Measurements from ENCODE around the gene SLAIN2. TPM values are rescaled to one million over a fixed set of nuclear protein-coding genes. Genes with fewer than 3 reads are reported as not detected.

SLAIN2 gene
- total and polyA plus RNA-seq, 12 donors: 7.5 to 181 (median 46.6) TPM

DNA sequence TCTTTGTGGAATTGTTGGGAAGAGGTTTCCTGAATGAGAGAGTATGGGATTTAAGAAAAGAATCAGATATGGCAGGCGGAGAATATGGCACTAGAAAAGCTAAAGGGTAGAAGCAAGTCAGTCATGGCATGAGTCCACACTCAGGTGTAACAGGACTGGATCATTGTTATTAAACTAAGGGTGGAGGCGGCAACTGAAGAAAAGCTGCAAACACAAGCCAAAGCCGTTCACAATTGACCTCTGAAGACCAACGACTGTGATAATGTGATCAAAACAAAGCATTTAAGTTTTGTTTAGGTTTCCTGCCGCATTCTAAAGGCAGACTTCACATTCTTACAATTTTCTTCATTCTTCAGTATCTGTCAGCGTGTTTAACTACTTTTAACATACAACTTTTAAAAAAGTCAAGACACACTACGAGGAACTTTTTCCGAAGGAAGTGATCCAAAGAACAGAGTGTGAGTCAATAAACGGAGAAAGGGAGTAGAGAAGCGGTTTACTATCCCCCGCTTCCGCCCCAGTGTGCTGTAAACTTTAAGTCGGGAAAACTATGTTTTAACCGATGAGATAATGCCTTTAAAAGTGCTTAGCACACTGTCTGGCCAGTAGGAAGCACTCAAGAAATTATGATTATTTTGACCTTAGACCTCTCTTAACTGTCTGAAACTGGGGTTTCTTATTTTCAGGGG is 909 bp upstream of the SLAIN2 start:
- H3K36me3 ChIP-seq (replicated peaks in 1 of 2): no peaks in the 10 kb centered on the region
- 8 to 9% (median 9%) methylated on average over 14 of the region's 14 CpGs for WGBS, 4 donors
- no peaks in the 10 kb centered on the region for H3K9me3 ChIP-seq (replicated peaks in 1 of 3)
- DNase-seq: peak in 4 of 7 donors; percentile 16 to 34 (median 28)
- peak overlapping the region; percentile 13 to 86 (median 80) for H3K4me3 ChIP-seq
- TF ChIP-seq, protein P1, sequence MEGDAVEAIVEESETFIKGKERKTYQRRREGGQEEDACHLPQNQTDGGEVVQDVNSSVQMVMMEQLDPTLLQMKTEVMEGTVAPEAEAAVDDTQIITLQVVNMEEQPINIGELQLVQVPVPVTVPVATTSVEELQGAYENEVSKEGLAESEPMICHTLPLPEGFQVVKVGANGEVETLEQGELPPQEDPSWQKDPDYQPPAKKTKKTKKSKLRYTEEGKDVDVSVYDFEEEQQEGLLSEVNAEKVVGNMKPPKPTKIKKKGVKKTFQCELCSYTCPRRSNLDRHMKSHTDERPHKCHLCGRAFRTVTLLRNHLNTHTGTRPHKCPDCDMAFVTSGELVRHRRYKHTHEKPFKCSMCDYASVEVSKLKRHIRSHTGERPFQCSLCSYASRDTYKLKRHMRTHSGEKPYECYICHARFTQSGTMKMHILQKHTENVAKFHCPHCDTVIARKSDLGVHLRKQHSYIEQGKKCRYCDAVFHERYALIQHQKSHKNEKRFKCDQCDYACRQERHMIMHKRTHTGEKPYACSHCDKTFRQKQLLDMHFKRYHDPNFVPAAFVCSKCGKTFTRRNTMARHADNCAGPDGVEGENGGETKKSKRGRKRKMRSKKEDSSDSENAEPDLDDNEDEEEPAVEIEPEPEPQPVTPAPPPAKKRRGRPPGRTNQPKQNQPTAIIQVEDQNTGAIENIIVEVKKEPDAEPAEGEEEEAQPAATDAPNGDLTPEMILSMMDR (IDR thresholded peaks at IDR 0.05): no peak
- no peak for TF ChIP-seq POLR2A (IDR thresholded peaks at IDR 0.05)
- H3K27me3 ChIP-seq: no peaks in the 10 kb centered on the region
- H3K4me1 ChIP-seq (replicated peaks in 1 of 2): peaks cover 6 to 30% of the 10 kb centered on the region in 2 donors
- peak overlapping the region; percentile 81 to 96 (median 95) for H3K27ac ChIP-seq
- intact Hi-C loops (cut with DNase I): no loop called here

DNA sequence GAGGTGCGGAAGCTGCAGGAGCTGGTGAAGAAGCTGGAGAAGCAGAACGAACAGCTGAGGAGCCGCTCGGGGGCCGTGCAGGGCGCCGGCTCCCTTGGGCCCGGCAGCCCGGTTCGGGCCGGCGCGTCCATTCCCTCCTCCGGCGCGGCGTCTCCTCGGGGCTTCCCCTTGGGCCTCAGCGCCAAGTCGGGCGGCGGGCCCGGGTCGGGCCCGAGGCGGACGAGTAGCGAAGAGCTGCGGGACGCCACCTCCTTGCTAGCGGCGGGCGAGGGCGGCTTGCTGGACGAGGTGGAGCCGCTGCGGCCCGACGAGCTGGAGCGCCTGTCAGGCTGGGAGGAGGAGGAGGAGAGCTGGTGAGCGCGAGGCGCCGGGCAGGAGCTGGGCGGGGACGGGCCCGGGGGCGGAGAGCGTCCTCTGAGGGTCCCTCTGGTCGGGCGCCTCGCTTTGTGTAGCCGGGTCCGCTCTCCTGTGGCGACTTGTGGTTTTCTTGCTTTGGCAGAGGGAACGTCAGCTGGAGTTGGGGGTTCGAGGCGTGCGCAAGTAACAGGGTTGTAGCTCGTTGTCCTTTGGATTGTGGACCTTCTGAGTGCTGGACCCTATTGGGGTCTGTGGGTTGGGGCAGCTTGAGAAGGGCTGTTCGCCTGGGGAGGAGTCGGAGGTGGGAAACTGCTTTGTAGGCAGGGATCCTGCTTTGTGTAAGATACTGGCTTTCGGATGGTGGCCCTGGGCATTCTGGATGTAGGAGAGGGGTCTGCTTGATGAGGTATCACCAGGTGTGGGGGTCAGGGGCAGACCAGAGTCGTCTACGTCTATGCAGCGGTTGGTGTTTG is 662 bp downstream of the SLAIN2 start:
- Histone ChIP-seq H3K4me1 (replicated peaks in 1 of 2) (peaks cover 12 to 39% of the 10 kb centered on the region in 2 donors), H3K27me3 (no peaks in the 10 kb centered on the region), H3K27ac (peak overlapping the region; percentile 61 to 100 (median 96)), H3K36me3 (replicated peaks in 1 of 2) (no peaks in the 10 kb centered on the region), H3K4me3 (peak overlapping the region; percentile 66 to 86 (median 79)), H3K9me3 (replicated peaks in 1 of 3) (no peaks in the 10 kb centered on the region)
- 0 to 1% (median 0%) methylated on average over 5 to 66 of the region's 66 CpGs for WGBS, 4 donors
- no peak for TF ChIP-seq POLR2A (IDR thresholded peaks at IDR 0.05)
- TF ChIP-seq, protein P1 (IDR thresholded peaks at IDR 0.05): peak in 1 of 6 experiments; percentile 2
- DNase-seq: peak; percentile 52 to 69 (median 59)
- intact Hi-C loops (cut with DNase I): no loop called here

DNA sequence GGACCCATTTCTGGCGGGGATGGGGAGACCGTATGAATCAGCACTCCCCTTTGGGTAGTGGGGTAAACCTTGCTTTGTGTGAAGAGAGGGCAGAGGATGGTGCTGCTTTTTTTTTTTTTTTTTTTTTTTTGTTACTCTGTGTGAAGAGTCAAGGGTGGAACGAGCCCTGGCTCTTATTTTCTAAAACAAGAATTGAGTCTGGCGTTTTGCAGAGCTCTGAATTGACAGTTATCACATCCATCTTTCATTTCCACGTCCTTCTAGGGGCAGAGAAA is 1.2 kb downstream of the SLAIN2 start:
- WGBS, 4 donors: 0 to 5% (median 1%) methylated on average over 5 of the region's 5 CpGs
- no peak for DNase-seq
- intact Hi-C loops (cut with DNase I): no loop called here
- Histone ChIP-seq H3K27me3 (no peaks in the 10 kb centered on the region), H3K27ac (peak overlapping the region in 2 of 5 donors; percentile 96), H3K36me3 (replicated peaks in 1 of 2) (no peaks in the 10 kb centered on the region), H3K4me1 (replicated peaks in 1 of 2) (peaks cover 12 to 40% of the 10 kb centered on the region in 2 donors), H3K4me3 (peak overlapping the region in 3 of 4 donors; percentile 66 to 86 (median 79)), H3K9me3 (replicated peaks in 1 of 3) (no peaks in the 10 kb centered on the region)
- TF ChIP-seq, protein P1 (IDR thresholded peaks at IDR 0.05): no peak
- TF ChIP-seq POLR2A (IDR thresholded peaks at IDR 0.05): no peak

DNA sequence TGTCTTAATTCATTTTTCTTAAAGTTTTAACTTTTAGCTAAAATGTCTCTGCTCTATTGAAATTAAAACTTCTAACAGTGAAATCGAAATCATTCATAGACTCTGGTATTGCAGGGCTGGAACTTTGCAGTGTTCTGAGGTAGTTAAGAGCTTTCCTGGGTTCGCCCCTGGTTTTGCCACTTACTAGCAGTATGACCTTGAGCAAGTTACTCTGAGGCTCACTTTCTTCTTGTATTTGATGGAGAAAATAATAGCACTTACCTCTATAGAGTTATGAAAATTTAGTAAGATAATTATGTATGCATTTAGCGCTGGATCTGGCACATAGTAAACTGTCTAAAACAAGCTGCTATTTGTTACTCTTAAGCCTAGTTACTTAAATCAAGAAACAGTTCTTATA is 1.7 kb downstream of the SLAIN2 start:
- whole genome bisulfite sequencing, 4 donors: 21 to 30% (median 24%) methylated on average over 3 of the region's 3 CpGs
- TF ChIP-seq, protein P1 (IDR thresholded peaks at IDR 0.05): no peak
- TF ChIP-seq POLR2A (IDR thresholded peaks at IDR 0.05): no peak
- intact Hi-C loops (cut with DNase I): no loop called here
- no peak for DNase-seq
- H3K4me1 ChIP-seq (replicated peaks in 1 of 2): peaks cover 12 to 40% of the 10 kb centered on the region in 2 donors
- H3K4me3 ChIP-seq: peak overlapping the region in 1 of 4 donors; percentile 86
- no peaks in the 10 kb centered on the region for H3K27me3 ChIP-seq
- H3K36me3 ChIP-seq (replicated peaks in 1 of 2): no peaks in the 10 kb centered on the region
- H3K9me3 ChIP-seq (replicated peaks in 1 of 3): no peaks in the 10 kb centered on the region
- no peak overlapping the region for H3K27ac ChIP-seq
